Measurements from ENCODE around the gene NMD3.

NMD3 gene

DNA sequence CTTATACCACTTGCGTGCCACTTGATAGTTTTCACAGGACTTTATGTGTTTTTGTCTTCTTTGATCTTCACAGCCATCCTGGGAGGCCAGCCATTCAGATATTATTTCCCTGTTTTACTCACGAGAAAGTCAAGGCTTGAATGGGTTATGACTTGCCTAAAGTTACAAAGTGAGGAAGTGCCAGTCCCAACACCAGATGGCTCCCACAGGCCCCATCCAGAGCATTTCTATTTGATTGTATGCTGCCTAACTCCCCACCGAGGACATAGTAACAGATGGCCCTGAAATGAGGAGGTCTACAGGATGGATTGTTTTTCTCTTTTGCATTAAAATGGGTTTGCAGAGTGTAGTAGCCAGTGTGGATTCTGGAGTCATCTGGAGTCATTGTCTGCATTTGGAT lies 75.7 kb downstream of the NMD3 start:
- Histone ChIP-seq H3K36me3 (ENCODE audit: insufficient read depth, low read length) (no peaks in the 10 kb centered on the region), H3K27ac (no peak overlapping the region), H3K4me3 (no peak overlapping the region), H3K9ac (ENCODE audit: insufficient read length) (no peak overlapping the region), H3K9me3 (ENCODE audit: low read depth, low read length) (no peaks in the 10 kb centered on the region)
- DNase-seq (ENCODE audit: low read depth, low spot score), result no peak
- TF ChIP-seq POLR2AphosphoS5 (IDR thresholded peaks at IDR 0.05; ENCODE audit: borderline replicate concordance, low read depth, low read length), result no peak
- no peak for TF ChIP-seq FOXP2 (optimal IDR thresholded peaks at IDR 0.05; ENCODE audit: control extremely low read depth, extremely low read length, insufficient read depth)
- no peak for TF ChIP-seq EZH2 (IDR thresholded peaks at IDR 0.05)
